Kidney (tissue), 22 donors: ENCODE data around the gene NPB. TPM values are rescaled to one million over a fixed set of nuclear protein-coding genes. Genes with fewer than 3 reads are reported as not detected.

Experiments
- DNase-seq, 5 donors: peaks; one replicate each; pipeline ENCODE4 v3.0.0-alpha.2; 2013 to 2020
- FAIRE-seq: peaks from 2 replicates; lab custom pipeline; 2012; peaks lifted over from hg19 to GRCh38; lab: Jason Lieb, UNC
- H3K27ac ChIP-seq, 2 donors: one replicate each; pipeline ENCODE4 v1.7.0; 2013; ENCODE audit warnings: low read depth in 2 of 2, low read length in 2 of 2, inconsistent platforms in 1 of 2
- H3K27me3 ChIP-seq: one replicate; pipeline ENCODE4 v1.7.1; 2013; ENCODE audit warnings: low read length, inconsistent platforms; ENCODE audit not compliant: control insufficient read depth, insufficient read depth
- H3K36me3 ChIP-seq, 3 donors: one replicate each; pipeline versions ENCODE4 v1.7.0 to v1.7.1; 2013; ENCODE audit warnings: low read length in 3 of 3, control low read depth in 1 of 3, inconsistent platforms in 1 of 3; ENCODE audit not compliant: insufficient read depth in 3 of 3, control insufficient read depth in 2 of 3
- H3K4me1 ChIP-seq, 3 donors: one replicate each; pipeline versions ENCODE4 v1.7.0 to v1.7.1; 2013; ENCODE audit warnings: low read length in 3 of 3, inconsistent platforms in 1 of 3, low read depth in 1 of 3; ENCODE audit not compliant: control insufficient read depth in 2 of 3, insufficient read depth in 2 of 3
- H3K4me3 ChIP-seq, 3 donors: one replicate each; pipeline versions ENCODE4 v1.7.0 to v1.8.1; 2013; ENCODE audit warnings: low read length in 3 of 3, control low read depth in 1 of 3, inconsistent platforms in 1 of 3
- H3K9ac ChIP-seq, 3 donors: one replicate each; pipeline versions ENCODE4 v1.7.0 to v1.7.1; 2013; ENCODE audit warnings: low read length in 3 of 3, control low read depth in 1 of 3, inconsistent platforms in 1 of 3
- H3K9me3 ChIP-seq, 3 donors: one replicate each; pipeline versions ENCODE4 v1.7.0 to v1.7.1; 2013; ENCODE audit warnings: low read length in 3 of 3, control low read depth in 1 of 3, inconsistent platforms in 1 of 3; ENCODE audit not compliant: control insufficient read depth in 2 of 3, insufficient read depth in 1 of 3
- intact Hi-C: fragments of 100-400 bp; cut with DNase I; formaldehyde crosslinking; loops from one replicate; pipeline ENCODE4 v1.11.1; 2022
- long read RNA-seq, 10 donors: library from polyadenylated mRNA in 1 of 10; unstranded in 1 of 10; transcript quantifications; one replicate each; pipeline ENCODE4 v2.0.0 and lab custom pipeline, GENCODE V29; 2021 to 2026
- polyA plus RNA-seq: library from polyadenylated mRNA; stranded (reverse); fragments of 350-450 nt; fragmentation: Illumina TruSeq; extraction: RNeasy Lipid Tissue Mini Kit (QIAGEN cat#74804); gene quantifications from one replicate; pipeline ENCODE4 v1.2.3, GENCODE V29; 2014; ENCODE audit warnings: low read depth, low replicate concordance; ENCODE audit not compliant: insufficient read depth
- total RNA-seq: library from RNA; stranded (reverse); fragmentation: NEBNext Ultra II Directional; extraction: Animal tissue kit (Norgen Biotek cat#: 25700); gene quantifications from one replicate; pipeline ENCODE4 v1.2.1, GENCODE V29; 2021
- TF ChIP-seq, protein P1 (sequence below): IDR thresholded peaks from 3 replicates; pipeline ENCODE4 v1.5.1; 2012; ENCODE audit warnings: mild to moderate bottlenecking, moderate library complexity, borderline replicate concordance; ENCODE audit not compliant: insufficient read depth; ENCODE audit errors: extremely low read depth
- donor health status: control.
- donor health status: control.
- donor health status: control.
- donor health status: control.
- donor health status: control.
- donor health status: DM: yes; HTN: yes; CAD: no.
- donor health status: Normal renal cell carcinoma (clear cell type).

The NPB gene
- total RNA-seq (0.66 TPM), polyA plus RNA-seq (1.4 TPM)
- long read RNA-seq, donor 1, partial matches to known transcripts = 0 of 4 reads
- long read RNA-seq, donor 1, other reads (novel, unspliced or antisense) = 0 of 4 reads
- long read RNA-seq, donor 2, partial matches to known transcripts = 0 of 7 reads
- long read RNA-seq, donor 2, other reads (novel, unspliced or antisense) = 0 of 7 reads
- long read RNA-seq, donor 3, transcript NPB-202 (1 exons, 2,154 nt) = major isoform, 6 of 20 reads
- long read RNA-seq, donor 3, partial matches to known transcripts = 0 of 20 reads
- long read RNA-seq, donor 3, other reads (novel, unspliced or antisense) = 13 of 20 reads
- long read RNA-seq, donor 4, transcript NPB-202 (1 exons, 2,154 nt) = major isoform, 7 of 7 reads
- long read RNA-seq, donor 4, partial matches to known transcripts = 0 of 7 reads
- long read RNA-seq, donor 4, other reads (novel, unspliced or antisense) = 0 of 7 reads
- long read RNA-seq, donor 5, partial matches to known transcripts = 0 of 1 reads
- long read RNA-seq, donor 5, other reads (novel, unspliced or antisense) = 0 of 1 reads
- long read RNA-seq, donor 6, transcript NPB-202 (1 exons, 2,154 nt) = major isoform, 7 of 7 reads
- long read RNA-seq, donor 6, partial matches to known transcripts = 0 of 7 reads
- long read RNA-seq, donor 6, other reads (novel, unspliced or antisense) = 0 of 7 reads
- long read RNA-seq, donor 7, partial matches to known transcripts = 0 of 1 reads
- long read RNA-seq, donor 7, other reads (novel, unspliced or antisense) = 0 of 1 reads
- long read RNA-seq, donor 8, transcript NPB-202 (1 exons, 2,154 nt) = major isoform, 7 of 8 reads
- long read RNA-seq, donor 8, partial matches to known transcripts = 0 of 8 reads
- long read RNA-seq, donor 8, other reads (novel, unspliced or antisense) = 0 of 8 reads
- long read RNA-seq, donor 9, partial matches to known transcripts = 0 of 3 reads
- long read RNA-seq, donor 9, other reads (novel, unspliced or antisense) = 0 of 3 reads
- long read RNA-seq, donor 10, transcript NPB-202 (1 exons, 2,154 nt) = major isoform, 12 of 14 reads
- long read RNA-seq, donor 10, partial matches to known transcripts = 0 of 14 reads
- long read RNA-seq, donor 10, other reads (novel, unspliced or antisense) = 0 of 14 reads

DNA sequence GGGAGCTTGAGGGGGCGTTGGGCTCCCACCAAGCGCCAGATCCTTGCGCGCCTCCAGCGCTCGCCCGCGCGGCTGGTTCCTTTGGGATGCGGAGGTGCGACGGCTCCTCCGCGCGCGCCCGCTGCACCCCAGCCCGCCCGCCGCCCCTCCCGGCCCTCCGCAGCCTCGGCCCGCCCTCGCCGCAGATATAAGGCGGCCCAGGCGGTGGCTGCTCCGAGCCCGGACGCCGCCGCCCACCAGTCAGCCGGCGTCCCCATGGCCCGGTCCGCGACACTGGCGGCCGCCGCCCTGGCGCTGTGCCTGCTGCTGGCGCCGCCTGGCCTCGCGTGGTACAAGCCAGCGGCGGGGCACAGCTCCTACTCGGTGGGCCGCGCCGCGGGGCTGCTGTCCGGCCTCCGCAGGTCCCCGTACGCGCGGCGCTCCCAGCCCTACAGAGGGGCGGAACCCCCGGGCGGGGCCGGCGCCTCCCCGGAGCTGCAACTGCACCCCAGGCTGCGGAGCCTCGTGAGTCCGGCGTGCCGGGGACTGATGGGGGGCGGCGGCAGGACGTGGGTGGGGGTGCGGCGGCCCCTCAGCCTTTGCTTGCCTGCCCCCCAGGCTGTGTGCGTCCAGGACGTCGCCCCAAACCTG lies at the start of gene NPB:
Gene NPB, plus strand, starts transcription at position 216 of the 630 bp plus-strand sequence. Its CDS starts 40 bp downstream, at position 256.
- no peak within 1 kb of the TSS for H3K4me3 ChIP-seq
- H3K27ac ChIP-seq = no peak within 1 kb of the TSS
- peaks cover 0 to 3% (median 0%) of the 10 kb centered on the region in 3 donors for H3K4me1 ChIP-seq
- no peaks in the 10 kb centered on the region for H3K27me3 ChIP-seq
- no peak within 1 kb of the TSS for H3K9ac ChIP-seq
- H3K36me3 ChIP-seq = peaks cover 3 to 23% (median 3%) of the 10 kb centered on the region in 3 donors
- H3K9me3 ChIP-seq = no peaks in the 10 kb centered on the region
- DNase-seq (peak in 3 of 5 donors; percentile 18 to 79 (median 57)), FAIRE-seq (no peak)
- intact Hi-C loops = no loop called here
- TF ChIP-seq, protein P1, sequence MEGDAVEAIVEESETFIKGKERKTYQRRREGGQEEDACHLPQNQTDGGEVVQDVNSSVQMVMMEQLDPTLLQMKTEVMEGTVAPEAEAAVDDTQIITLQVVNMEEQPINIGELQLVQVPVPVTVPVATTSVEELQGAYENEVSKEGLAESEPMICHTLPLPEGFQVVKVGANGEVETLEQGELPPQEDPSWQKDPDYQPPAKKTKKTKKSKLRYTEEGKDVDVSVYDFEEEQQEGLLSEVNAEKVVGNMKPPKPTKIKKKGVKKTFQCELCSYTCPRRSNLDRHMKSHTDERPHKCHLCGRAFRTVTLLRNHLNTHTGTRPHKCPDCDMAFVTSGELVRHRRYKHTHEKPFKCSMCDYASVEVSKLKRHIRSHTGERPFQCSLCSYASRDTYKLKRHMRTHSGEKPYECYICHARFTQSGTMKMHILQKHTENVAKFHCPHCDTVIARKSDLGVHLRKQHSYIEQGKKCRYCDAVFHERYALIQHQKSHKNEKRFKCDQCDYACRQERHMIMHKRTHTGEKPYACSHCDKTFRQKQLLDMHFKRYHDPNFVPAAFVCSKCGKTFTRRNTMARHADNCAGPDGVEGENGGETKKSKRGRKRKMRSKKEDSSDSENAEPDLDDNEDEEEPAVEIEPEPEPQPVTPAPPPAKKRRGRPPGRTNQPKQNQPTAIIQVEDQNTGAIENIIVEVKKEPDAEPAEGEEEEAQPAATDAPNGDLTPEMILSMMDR = no peak

DNA sequence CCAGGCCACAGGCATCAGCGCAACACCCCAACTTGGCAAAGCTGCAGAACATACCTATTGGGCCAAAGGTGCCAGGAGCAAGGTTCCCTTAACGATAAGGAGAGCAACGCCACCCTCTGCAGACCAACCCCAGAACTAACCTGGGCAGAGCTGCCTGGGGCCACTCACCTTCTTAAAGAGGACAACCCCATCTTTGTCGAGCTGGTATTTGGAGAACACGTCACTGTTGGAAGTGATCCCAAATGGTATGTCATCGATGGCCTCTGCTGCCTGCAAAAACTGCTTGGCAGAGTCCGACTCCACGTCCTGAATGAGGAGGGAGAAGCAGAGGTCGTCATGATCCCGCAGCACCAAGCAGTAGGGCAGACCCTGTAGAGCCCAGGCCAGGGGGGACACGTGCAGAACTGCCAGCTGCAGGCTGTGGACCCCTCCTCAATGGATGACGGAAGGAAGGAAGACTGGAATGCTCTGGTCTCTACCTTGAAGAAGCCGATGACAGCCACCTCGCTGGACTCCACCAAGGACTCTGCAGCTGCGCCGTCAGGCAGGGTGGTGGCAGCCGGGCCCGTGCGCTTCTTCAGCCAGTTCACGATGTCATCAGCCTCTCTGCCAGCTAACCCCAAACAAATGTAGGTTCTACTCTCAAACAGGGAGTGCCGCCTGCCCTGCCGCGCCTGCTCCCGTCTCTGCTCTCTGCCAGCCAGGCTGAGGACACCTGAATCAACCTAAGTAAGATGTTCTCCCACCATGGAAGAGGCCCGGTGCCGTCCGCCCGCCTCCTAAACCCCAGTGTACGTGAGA lies 46.9 kb upstream of the NPB start:
- Histone ChIP-seq H3K27ac (no peak overlapping the region), H3K4me1 (peaks cover 0 to 19% (median 10%) of the 10 kb centered on the region in 3 donors), H3K9ac (no peak overlapping the region), H3K27me3 (no peaks in the 10 kb centered on the region), H3K9me3 (no peaks in the 10 kb centered on the region), H3K36me3 (peaks cover 2 to 51% (median 30%) of the 10 kb centered on the region in 3 donors), H3K4me3 (no peak overlapping the region)
- peak in 1 of 5 donors; percentile 66 for DNase-seq
- TF ChIP-seq, protein P1 = no peak
- no peak for FAIRE-seq
- intact Hi-C loops = no loop called here
